Adrenal gland (tissue), 12 donors: ENCODE data around the gene LRRC53. TPM values are rescaled to one million over a fixed set of nuclear protein-coding genes. Genes with fewer than 3 reads are reported as not detected.

Experiments used
- DNase-seq, 7 donors: peaks; one replicate each; pipeline ENCODE4 v3.0.0-alpha.2; 2019 to 2020
- H3K27ac ChIP-seq, 5 donors: fragments of 200-600 bp; sonication (generic) in 4 of 5; 1 replicate in 3 of 5; 2 replicates in 2 of 5; pipeline versions ENCODE4 v1.5.1 to v1.8.0; 2016 to 2020; ENCODE audit warnings: mild to moderate bottlenecking in 1 of 5
- H3K27me3 ChIP-seq: fragments of 200-600 bp; 2 replicates; pipeline ENCODE4 v1.8.0; 2021
- H3K36me3 ChIP-seq, 2 donors: fragments of 200-600 bp; replicated peaks in 1 of 2; 1 replicate in 1 of 2; 2 replicates in 1 of 2; pipeline versions ENCODE4 v1.5.1 to v1.8.0; 2018 to 2022
- H3K4me1 ChIP-seq, 2 donors: fragments of 200-600 bp; replicated peaks in 1 of 2; 1 replicate in 1 of 2; 2 replicates in 1 of 2; pipeline versions ENCODE4 v1.5.1 to v1.8.0; 2018 to 2021
- H3K4me3 ChIP-seq, 4 donors: fragments of 200-600 bp; sonication (generic) in 3 of 4; one replicate each; pipeline ENCODE4 v1.5.1; 2016 to 2018
- H3K9me3 ChIP-seq, 3 donors: fragments of 200-600 bp; sonication (generic) in 1 of 3; replicated peaks in 1 of 3; 1 replicate in 2 of 3; 2 replicates in 1 of 3; pipeline versions ENCODE4 v1.5.1 to v1.8.0; 2016 to 2021
- CTCF ChIP-seq, 6 experiments: fragments of 450-650 bp in 4 of 6; fragments of 200-600 bp in 2 of 6; sonication (generic) in 1 of 6; IDR thresholded peaks; 1 replicate in 5 of 6; 2 replicates in 1 of 6; pipeline versions ENCODE4 v1.5.1 to v1.8.0; 2016 to 2021; ENCODE audit warnings: antibody characterized with exemption in 6 of 6, mild to moderate bottlenecking in 2 of 6, moderate library complexity in 1 of 6
- POLR2A ChIP-seq, 2 donors: fragments of 450-650 bp; IDR thresholded peaks; one replicate each; pipeline ENCODE4 v1.6.1; 2017; ENCODE audit warnings: antibody characterized with exemption in 2 of 2, mild to moderate bottlenecking in 2 of 2, moderate library complexity in 1 of 2
- WGBS, 4 donors: extraction: QIAGEN DNeasy Blood & Tissue Kit in 2 of 4; methylation state at CpG; one replicate each; pipeline versions ENCODE4 v1.1.5 to v1.1.7; 2013 to 2017; 5-methylcytosine and 5-hydroxymethylcytosine counted together
- intact Hi-C, 2 donors: fragments of 100-400 bp; cut with DNase I; formaldehyde crosslinking; loops; one replicate each; pipeline versions ENCODE4 v1.14.1 to v1.15.0; 2022 to 2023
- polyA plus RNA-seq, 3 donors: library from polyadenylated mRNA; stranded (reverse); fragments of 200-250 nt in 2 of 3; fragments of 350-450 nt in 1 of 3; fragmentation: Illumina TruSeq in 1 of 3; extraction: RNeasy Lipid Tissue Mini Kit (QIAGEN cat#74804) in 1 of 3; gene quantifications; one replicate each; pipeline ENCODE4 v1.2.3, GENCODE V29; 2013 to 2014
- total RNA-seq, 9 donors: library from RNA; depleted of rRNA in 4 of 9; stranded (reverse); fragments of >200 nt in 4 of 9; fragments of 120-200 nt in 1 of 9; fragmentation: NEBNext Ultra II Directional in 1 of 9; extraction: Animal tissue kit (Norgen Biotek cat#: 25700) in 1 of 9; gene quantifications; one replicate each; pipeline versions ENCODE4 v1.1.0 to v1.2.4, GENCODE V29; 2013 to 2023
- donor health status: healthy with polysubstance abuse.
- donor health status: Bipolar disorder and iron deficiency.
- donor health status: DM: yes; HTN: yes; CAD: no.
- donor health status: DM: no; HTN: no; CAD: no.
- donor health status: DM: no; HTN: no; CAD: no.
- donor health status: DM: yes; HTN: yes; CAD: no.

Gene LRRC53
- total and polyA plus RNA-seq, 12 donors, result not detected

GRCh38 chr1:74426208-74426937, 86.0 kb downstream of the LRRC53 start:
- H3K36me3 ChIP-seq, result no peaks in the 10 kb centered on the region
- peaks cover 0 to 3% of the 10 kb centered on the region in 2 donors for H3K4me1 ChIP-seq
- no peak overlapping the region for H3K4me3 ChIP-seq
- H3K27ac ChIP-seq, result no peak overlapping the region
- no peak for DNase-seq
- 33 to 43% (median 38%) methylated on average over 7 of the region's 7 CpGs for WGBS, 4 donors
- no peaks in the 10 kb centered on the region for H3K27me3 ChIP-seq
- TF ChIP-seq POLR2A (IDR thresholded peaks at IDR 0.05) (no peak), CTCF (IDR thresholded peaks at IDR 0.05) (no peak)
- no peaks in the 10 kb centered on the region for H3K9me3 ChIP-seq
- intact Hi-C loops, result no loop called here

- Histone ChIP-seq H3K27ac (no peak overlapping the region), H3K27me3 (no peaks in the 10 kb centered on the region), H3K4me1 (peaks cover 0 to 3% of the 10 kb centered on the region in 2 donors), H3K36me3 (no peaks in the 10 kb centered on the region), H3K4me3 (no peak overlapping the region), H3K9me3 (no peaks in the 10 kb centered on the region)
- 71 to 75% (median 73%) methylated on average over 6 of the region's 6 CpGs for WGBS, 4 donors
- intact Hi-C loops, result no loop called here
- no peak for TF ChIP-seq CTCF (IDR thresholded peaks at IDR 0.05)
- no peak for TF ChIP-seq POLR2A (IDR thresholded peaks at IDR 0.05)
- no peak for DNase-seq
These were observed 86.7 kb downstream of the LRRC53 start for GRCh38 chr1:74425676-74426075.

GRCh38 chr1:74423471-74423870, 88.9 kb downstream of the LRRC53 start:
- no peaks in the 10 kb centered on the region for H3K36me3 ChIP-seq
- TF ChIP-seq POLR2A (IDR thresholded peaks at IDR 0.05) (no peak), CTCF (IDR thresholded peaks at IDR 0.05) (no peak)
- DNase-seq, result no peak
- H3K9me3 ChIP-seq, result no peaks in the 10 kb centered on the region
- intact Hi-C loops, result no loop called here
- no peaks in the 10 kb centered on the region for H3K27me3 ChIP-seq
- H3K27ac ChIP-seq, result no peak overlapping the region
- 91 to 100% (median 94%) methylated on average over 2 of the region's 2 CpGs for WGBS, 4 donors
- H3K4me1 ChIP-seq, result peaks cover 0 to 3% of the 10 kb centered on the region in 2 donors
- H3K4me3 ChIP-seq, result no peak overlapping the region

GRCh38 chr1:74422421-74423292, 89.8 kb downstream of the LRRC53 start:
- Histone ChIP-seq H3K27me3 (no peaks in the 10 kb centered on the region), H3K36me3 (no peaks in the 10 kb centered on the region), H3K9me3 (no peaks in the 10 kb centered on the region), H3K27ac (no peak overlapping the region), H3K4me1 (peaks cover 0 to 3% of the 10 kb centered on the region in 2 donors), H3K4me3 (no peak overlapping the region)
- TF ChIP-seq POLR2A (IDR thresholded peaks at IDR 0.05) (no peak), CTCF (IDR thresholded peaks at IDR 0.05) (no peak)
- no peak for DNase-seq
- 73 to 80% (median 77%) methylated on average over 4 of the region's 4 CpGs for whole genome bisulfite sequencing, 4 donors
- intact Hi-C loops, result no loop called here
